Spleen (tissue), 11 donors: ENCODE results near the gene SRGN. TPM values are rescaled to one million over a fixed set of nuclear protein-coding genes. Genes with fewer than 3 reads are reported as not detected.

Experiments
- DNase-seq: peaks from one replicate; pipeline ENCODE4 v3.0.0-alpha.2; 2020
- H3K27ac ChIP-seq, 8 donors: fragments of 200-600 bp; sonication (generic) in 7 of 8; 1 replicate in 4 of 8; 2 replicates in 4 of 8; pipeline versions ENCODE4 v1.5.0 to v1.8.0; 2016 to 2021; ENCODE audit warnings: inconsistent platforms in 4 of 8, mild to moderate bottlenecking in 4 of 8, moderate library complexity in 1 of 8
- H3K27me3 ChIP-seq, 7 donors: fragments of 200-600 bp; sonication (generic) in 6 of 7; replicated peaks in 1 of 7; 1 replicate in 4 of 7; 2 replicates in 3 of 7; pipeline versions ENCODE4 v1.5.0 to v1.8.0; 2016 to 2021; ENCODE audit warnings: inconsistent platforms in 3 of 7, mild to moderate bottlenecking in 1 of 7
- H3K36me3 ChIP-seq, 6 donors: fragments of 200-600 bp; sonication (generic) in 5 of 6; 1 replicate in 4 of 6; 2 replicates in 2 of 6; pipeline versions ENCODE4 v1.5.0 to v1.8.0; 2016 to 2021; ENCODE audit warnings: inconsistent platforms in 2 of 6
- H3K4me1 ChIP-seq, 6 donors: fragments of 200-600 bp; sonication (generic) in 5 of 6; 1 replicate in 3 of 6; 2 replicates in 3 of 6; pipeline versions ENCODE4 v1.5.0 to v1.8.0; 2016 to 2021; ENCODE audit warnings: inconsistent platforms in 3 of 6
- H3K4me3 ChIP-seq, 8 donors: fragments of 200-600 bp; sonication (generic) in 7 of 8; 1 replicate in 4 of 8; 2 replicates in 4 of 8; pipeline versions ENCODE4 v1.5.0 to v1.8.0; 2016 to 2021; ENCODE audit warnings: inconsistent platforms in 4 of 8, mild to moderate bottlenecking in 4 of 8, moderate library complexity in 2 of 8
- H3K9me3 ChIP-seq, 8 donors: fragments of 200-600 bp; sonication (generic) in 7 of 8; 1 replicate in 4 of 8; 2 replicates in 4 of 8; pipeline versions ENCODE4 v1.5.0 to v1.8.0; 2016 to 2021; ENCODE audit warnings: inconsistent platforms in 4 of 8
- POLR2A ChIP-seq, 3 donors: fragments of 450-650 bp; IDR thresholded peaks; one replicate each; pipeline ENCODE4 v1.5.1; 2017; ENCODE audit warnings: antibody characterized with exemption in 3 of 3, mild to moderate bottlenecking in 1 of 3
- POLR2AphosphoS5 ChIP-seq, 3 donors: sonication (generic); formaldehyde crosslinking; IDR thresholded peaks; one replicate each; pipeline ENCODE4 v1.5.1; 2017; ENCODE audit warnings: antibody characterized with exemption in 3 of 3
- WGBS, 5 donors: extraction: QIAGEN DNeasy Blood & Tissue Kit in 3 of 5; methylation state at CpG; one replicate each; pipeline versions ENCODE4 v1.1.5 to v1.1.7; 2013 to 2018; 5-methylcytosine and 5-hydroxymethylcytosine counted together
- intact Hi-C: fragments of 100-400 bp; cut with DNase I; formaldehyde crosslinking; loops from one replicate; pipeline ENCODE4 v1.15.0; 2023; ENCODE audit warnings: low total_unique reads
- polyA plus RNA-seq, 3 donors: library from polyadenylated mRNA; stranded (reverse); fragments of 200-250 nt; gene quantifications; one replicate each; pipeline ENCODE4 v1.2.1, GENCODE V29; 2013
- total RNA-seq, 7 donors: library from RNA; depleted of rRNA in 3 of 7; stranded (reverse); fragments of >200 nt in 3 of 7; fragmentation: NEBNext Ultra II Directional in 4 of 7; extraction: Animal tissue kit (Norgen Biotek cat#: 25700) in 4 of 7; gene quantifications; one replicate each; pipeline versions ENCODE4 v1.1.0 to v1.2.1, GENCODE V29; 2016 to 2021
- TF ChIP-seq, protein P1 (sequence below), 11 experiments: fragments of 200-600 bp in 7 of 11; fragments of 450-650 bp in 4 of 11; sonication (generic) in 4 of 11; IDR thresholded peaks in 8 of 11; conservative IDR thresholded peaks in 3 of 11; 1 replicate in 7 of 11; 2 replicates in 4 of 11; pipeline versions ENCODE4 v1.4.0 to v1.8.0; 2016 to 2021; ENCODE audit warnings: antibody characterized with exemption in 11 of 11, inconsistent platforms in 4 of 11, mild to moderate bottlenecking in 1 of 11
- donor health status: healthy with polysubstance abuse.
- donor health status: DM: no; HTN: no; CAD: no; lungs with moderate emphysema.
- donor health status: DM: no; HTN: no; CAD: no.
- donor health status: Bipolar disorder and iron deficiency.
- donor health status: healthy.
- donor health status: DM: no; HTN: no; CAD: no.
- donor health status: DM: yes; HTN: yes; CAD: no.

SRGN gene
- total and polyA plus RNA-seq, 10 donors: 123 to 1,009 (median 505) TPM

DNA sequence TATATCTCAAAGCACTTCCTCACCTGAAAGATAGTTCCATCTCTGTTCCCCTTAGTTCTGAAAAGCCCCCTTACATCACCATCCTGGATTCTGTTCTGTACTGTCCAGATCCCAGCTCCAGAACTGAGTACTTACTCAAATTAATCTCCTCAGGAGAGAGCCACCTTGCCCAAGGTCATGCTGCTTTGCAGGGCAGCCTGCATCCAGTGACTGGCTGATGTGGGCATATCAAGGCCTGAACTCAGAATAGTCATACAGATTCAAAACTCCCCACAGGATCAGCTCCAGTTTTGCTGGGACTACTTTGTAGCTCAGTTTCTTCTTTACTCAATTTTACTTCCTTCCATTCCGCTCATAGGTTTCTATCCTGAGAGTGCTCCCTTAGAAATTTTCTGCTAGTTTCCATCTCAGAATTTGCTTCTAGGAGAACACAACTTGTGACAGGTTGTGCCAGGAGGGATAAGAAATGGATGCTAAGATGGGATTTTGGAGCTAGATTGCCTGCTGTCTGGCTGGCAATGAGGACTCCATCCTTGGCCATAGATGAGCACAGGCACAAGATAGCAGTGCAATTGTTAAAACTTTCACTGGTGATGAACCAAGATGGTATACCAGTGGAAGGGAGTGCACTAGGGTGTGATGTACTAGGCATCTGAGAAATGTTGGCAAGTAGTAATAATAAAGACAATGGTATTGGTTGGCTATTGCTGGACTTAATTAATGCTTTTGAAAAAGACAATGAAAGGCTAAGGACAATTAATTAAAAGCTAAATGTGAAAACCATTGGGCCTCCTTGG, 17.3 kb downstream of the SRGN start:
- no peaks in the 10 kb centered on the region for H3K27me3 ChIP-seq
- H3K27ac ChIP-seq: no peak overlapping the region
- H3K4me3 ChIP-seq: no peak overlapping the region
- peaks cover 0 to 40% (median 24%) of the 10 kb centered on the region in 6 donors for H3K4me1 ChIP-seq
- peaks cover 5 to 60% (median 33%) of the 10 kb centered on the region in 6 donors for H3K36me3 ChIP-seq
- WGBS, 5 donors: 88 to 97% (median 96%) methylated on average over 1 of the region's 1 CpG
- H3K9me3 ChIP-seq: no peaks in the 10 kb centered on the region
- intact Hi-C loops: no loop called here
- TF ChIP-seq POLR2A (IDR thresholded peaks at IDR 0.05) (peak in 1 of 3 donors; percentile 16), POLR2AphosphoS5 (IDR thresholded peaks at IDR 0.05) (peak in 1 of 3 donors; percentile 84)
- TF ChIP-seq, protein P1, sequence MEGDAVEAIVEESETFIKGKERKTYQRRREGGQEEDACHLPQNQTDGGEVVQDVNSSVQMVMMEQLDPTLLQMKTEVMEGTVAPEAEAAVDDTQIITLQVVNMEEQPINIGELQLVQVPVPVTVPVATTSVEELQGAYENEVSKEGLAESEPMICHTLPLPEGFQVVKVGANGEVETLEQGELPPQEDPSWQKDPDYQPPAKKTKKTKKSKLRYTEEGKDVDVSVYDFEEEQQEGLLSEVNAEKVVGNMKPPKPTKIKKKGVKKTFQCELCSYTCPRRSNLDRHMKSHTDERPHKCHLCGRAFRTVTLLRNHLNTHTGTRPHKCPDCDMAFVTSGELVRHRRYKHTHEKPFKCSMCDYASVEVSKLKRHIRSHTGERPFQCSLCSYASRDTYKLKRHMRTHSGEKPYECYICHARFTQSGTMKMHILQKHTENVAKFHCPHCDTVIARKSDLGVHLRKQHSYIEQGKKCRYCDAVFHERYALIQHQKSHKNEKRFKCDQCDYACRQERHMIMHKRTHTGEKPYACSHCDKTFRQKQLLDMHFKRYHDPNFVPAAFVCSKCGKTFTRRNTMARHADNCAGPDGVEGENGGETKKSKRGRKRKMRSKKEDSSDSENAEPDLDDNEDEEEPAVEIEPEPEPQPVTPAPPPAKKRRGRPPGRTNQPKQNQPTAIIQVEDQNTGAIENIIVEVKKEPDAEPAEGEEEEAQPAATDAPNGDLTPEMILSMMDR (IDR thresholded peaks at IDR 0.05 in 8 of 11, conservative IDR thresholded peaks at IDR 0.05 in 3 of 11): no peak
- no peak for DNase-seq

DNA sequence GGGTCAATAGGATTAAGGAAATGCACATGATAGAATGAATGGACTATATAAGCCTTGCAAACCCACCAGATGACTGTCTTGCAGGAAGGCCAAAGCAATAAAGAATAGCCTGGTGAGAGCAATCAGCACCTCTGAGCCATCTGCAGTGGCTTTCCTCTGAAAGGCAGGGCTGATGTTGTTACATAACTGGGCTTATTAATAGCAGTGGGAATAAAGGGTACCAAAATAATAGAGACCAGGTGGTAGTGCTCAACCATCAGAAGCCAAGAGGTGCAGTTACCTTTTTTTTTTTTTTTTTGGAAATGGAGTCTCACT, 19.2 kb downstream of the SRGN start:
- Histone ChIP-seq H3K36me3 (peaks cover 5 to 41% (median 22%) of the 10 kb centered on the region in 6 donors), H3K4me3 (no peak overlapping the region), H3K27me3 (no peaks in the 10 kb centered on the region), H3K9me3 (no peaks in the 10 kb centered on the region), H3K27ac (no peak overlapping the region), H3K4me1 (peaks cover 0 to 21% (median 9%) of the 10 kb centered on the region in 6 donors)
- intact Hi-C loops: no loop called here
- no peak for DNase-seq
- TF ChIP-seq POLR2A (IDR thresholded peaks at IDR 0.05): no peak
- TF ChIP-seq, protein P1 (IDR thresholded peaks at IDR 0.05 in 8 of 11, conservative IDR thresholded peaks at IDR 0.05 in 3 of 11): no peak
- peak in 1 of 3 donors; percentile 3 for TF ChIP-seq POLR2AphosphoS5 (IDR thresholded peaks at IDR 0.05)

DNA sequence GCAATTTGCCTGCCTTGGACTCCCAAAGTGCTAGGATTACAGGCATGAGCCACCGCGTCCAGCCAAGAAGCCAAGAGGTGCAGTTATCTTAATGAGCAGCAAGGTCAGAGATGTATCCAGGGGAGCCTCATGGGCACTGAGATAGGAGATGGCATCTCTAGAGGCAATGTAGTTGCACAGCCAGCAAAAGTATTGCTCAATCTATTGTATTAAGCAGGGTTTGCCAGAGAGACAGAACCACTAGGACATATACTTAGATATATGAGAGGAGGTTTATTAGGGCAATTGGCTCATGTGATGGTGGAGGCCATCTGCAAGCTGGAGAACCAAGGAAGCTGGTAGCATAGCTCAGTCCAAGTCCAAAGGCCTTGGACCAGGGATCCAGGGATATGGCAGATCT, 19.8 kb downstream of the SRGN start:
- Histone ChIP-seq H3K4me3 (no peak overlapping the region), H3K9me3 (no peaks in the 10 kb centered on the region), H3K36me3 (peaks cover 5 to 36% (median 19%) of the 10 kb centered on the region in 6 donors), H3K27me3 (no peaks in the 10 kb centered on the region), H3K27ac (no peak overlapping the region), H3K4me1 (peaks cover 0 to 15% (median 7%) of the 10 kb centered on the region in 6 donors)
- DNase-seq: no peak
- TF ChIP-seq POLR2AphosphoS5 (IDR thresholded peaks at IDR 0.05): peak in 1 of 3 donors; percentile 25
- TF ChIP-seq, protein P1 (IDR thresholded peaks at IDR 0.05 in 8 of 11, conservative IDR thresholded peaks at IDR 0.05 in 3 of 11): no peak
- WGBS, 5 donors: 90 to 96% (median 94%) methylated on average over 2 of the region's 2 CpGs
- intact Hi-C loops: no loop called here

DNA sequence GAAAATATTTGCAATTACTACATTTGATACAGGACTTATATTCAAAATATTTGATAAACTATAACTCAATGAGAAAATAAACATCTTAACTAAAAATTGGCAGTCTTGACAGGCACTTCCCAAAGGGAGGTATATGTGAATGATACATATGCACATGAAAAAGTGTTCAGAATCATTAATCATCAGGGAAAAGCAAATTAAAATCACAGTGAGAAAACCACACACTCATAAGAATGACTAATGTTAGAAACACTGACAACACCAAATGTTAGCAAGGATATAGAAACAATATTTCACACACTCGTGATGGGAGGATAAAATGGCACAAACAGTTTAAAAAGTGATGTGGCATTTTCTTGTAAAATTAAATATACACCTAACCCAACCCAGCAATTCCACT, 32.0 kb downstream of the SRGN start:
- H3K36me3 ChIP-seq: no peaks in the 10 kb centered on the region

More for the DNA sequence above, 32.0 kb downstream of the SRGN start:
- intact Hi-C loops: no loop called here
- no peaks in the 10 kb centered on the region for H3K27me3 ChIP-seq
- no peak for TF ChIP-seq POLR2AphosphoS5 (IDR thresholded peaks at IDR 0.05)
- TF ChIP-seq POLR2A (IDR thresholded peaks at IDR 0.05): no peak
- TF ChIP-seq, protein P1 (IDR thresholded peaks at IDR 0.05 in 8 of 11, conservative IDR thresholded peaks at IDR 0.05 in 3 of 11): no peak
- no peaks in the 10 kb centered on the region for H3K9me3 ChIP-seq
- no peak overlapping the region for H3K27ac ChIP-seq
- 64 to 83% (median 77%) methylated on average over 1 of the region's 1 CpG for WGBS, 5 donors
- no peak for DNase-seq
- H3K4me1 ChIP-seq: peaks cover under 1 to 13% (median 10%) of the 10 kb centered on the region in 6 donors
- no peak overlapping the region for H3K4me3 ChIP-seq
